Superior temporal gyrus (tissue), 1 donor: ENCODE results near the gene PRKCE.
"Not testable (repeated sequence)": the region's sequence is repeated elsewhere in the genome, so short reads cannot be mapped to it uniquely, and the experiment has no call there.

Experiments
- DNase-seq: peaks from one replicate; pipeline ENCODE4 v3.0.0-alpha.2; 2016; ENCODE audit errors: extremely low spot score

Gene PRKCE

DNA sequence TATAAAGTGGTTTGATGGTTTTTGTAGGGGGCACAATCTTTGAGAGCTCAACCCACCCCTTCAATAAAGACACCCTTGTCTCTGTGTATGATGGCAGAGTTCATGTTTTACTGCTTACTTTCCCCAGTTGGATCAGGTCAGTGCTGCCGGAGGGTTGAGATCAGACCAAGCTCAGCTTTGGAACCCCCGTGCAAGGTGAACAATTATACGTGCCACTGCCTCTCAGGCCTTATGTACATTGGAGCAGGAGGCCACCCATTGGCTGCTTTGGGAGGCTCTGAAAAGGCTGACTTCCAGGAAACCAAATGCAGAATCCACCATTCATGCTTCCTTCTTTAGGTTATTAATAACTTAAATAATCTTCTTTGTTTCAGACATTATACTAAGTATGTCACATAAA lies 542.4 kb downstream of the PRKCE start:
- no peak for DNase-seq

DNA sequence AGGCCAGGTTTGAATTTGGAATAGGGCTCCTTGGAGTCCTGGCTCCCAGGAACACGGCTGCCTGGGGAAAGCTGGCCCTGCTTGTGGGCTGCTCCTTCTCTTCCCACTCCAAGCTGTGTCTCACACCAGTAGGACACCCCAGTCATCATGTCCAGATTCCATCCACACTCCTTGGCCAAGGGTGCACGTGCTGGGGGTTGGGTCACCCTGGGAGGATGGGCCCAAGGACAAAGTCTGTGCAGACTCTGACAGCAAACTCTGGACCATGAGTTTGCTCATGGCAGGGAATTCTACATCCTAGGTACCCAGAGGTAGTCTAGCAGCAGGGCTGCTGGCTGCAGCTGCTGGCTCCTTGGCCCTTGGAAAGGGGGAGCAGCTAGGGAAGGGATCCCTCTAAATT lies 543.4 kb downstream of the PRKCE start:
- no peak for DNase-seq

DNA sequence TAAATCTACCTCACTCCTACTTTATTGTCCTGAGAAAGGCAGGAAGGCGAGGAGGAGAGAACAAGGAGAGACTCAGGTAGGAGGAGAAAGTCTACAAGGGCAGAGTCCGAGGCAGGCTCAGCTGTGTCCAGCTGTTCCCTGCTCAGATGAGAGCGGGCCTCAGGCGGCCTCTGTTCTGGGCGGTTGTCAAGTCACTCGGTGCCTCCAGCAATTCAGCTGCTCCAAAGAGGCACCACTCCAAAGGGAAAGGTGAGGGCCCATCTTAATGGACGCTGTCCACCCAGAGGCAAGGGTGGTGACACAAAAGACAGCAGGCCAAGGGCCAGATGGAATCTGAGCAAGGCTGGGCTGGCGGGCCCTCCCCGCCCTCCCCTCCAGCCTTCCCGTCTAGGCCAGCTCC lies 544.3 kb downstream of the PRKCE start:
- no peak for DNase-seq

DNA sequence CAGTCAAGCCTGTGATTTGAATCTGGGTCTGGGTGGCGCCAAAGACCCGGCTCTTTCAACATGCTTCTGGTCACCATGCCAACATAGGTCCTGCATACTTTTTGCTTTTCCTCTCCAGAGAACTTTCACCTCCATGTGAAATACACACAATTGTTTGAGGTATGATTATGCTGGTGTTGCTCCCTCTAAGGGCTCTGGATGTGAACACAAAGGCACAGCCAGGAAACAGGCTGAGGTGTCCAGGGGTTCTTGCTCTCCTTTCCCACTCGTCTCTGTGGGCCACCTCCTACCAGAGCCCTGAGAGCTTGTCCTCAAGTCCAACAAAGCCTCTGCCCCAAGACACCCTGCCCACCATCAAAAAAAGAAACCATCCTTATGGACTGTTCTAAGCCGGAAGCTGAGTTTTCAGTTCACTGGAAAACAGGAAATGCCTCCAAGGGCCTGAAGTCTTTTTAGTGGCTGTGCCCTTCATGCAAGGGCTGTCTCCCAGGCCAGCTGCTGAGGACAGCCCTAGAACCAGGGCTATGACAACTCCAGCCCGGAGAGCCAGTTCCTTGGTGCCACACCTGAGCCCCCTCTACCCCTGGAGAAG lies 545.5 kb downstream of the PRKCE start:
- no peak for DNase-seq

DNA sequence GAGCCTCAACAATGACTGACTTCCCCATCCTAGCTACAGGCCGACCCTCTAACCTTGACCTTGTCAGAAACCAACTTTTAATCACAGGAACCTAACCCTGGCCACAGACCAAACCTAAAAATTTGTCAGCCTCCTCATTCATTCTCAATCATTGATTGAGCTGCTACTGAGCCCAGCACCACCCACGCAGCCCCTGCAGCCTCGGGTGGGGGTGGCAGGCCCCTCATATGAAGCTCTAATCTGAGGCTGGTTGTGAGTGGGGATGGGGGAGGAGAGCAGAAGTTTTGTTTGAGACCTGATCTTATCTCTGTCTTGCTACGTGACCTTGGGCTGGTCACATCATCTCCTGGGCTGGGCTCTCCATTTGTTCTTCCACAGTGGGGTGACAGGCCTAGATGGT lies 546.2 kb downstream of the PRKCE start:
- DNase-seq: no peak

DNA sequence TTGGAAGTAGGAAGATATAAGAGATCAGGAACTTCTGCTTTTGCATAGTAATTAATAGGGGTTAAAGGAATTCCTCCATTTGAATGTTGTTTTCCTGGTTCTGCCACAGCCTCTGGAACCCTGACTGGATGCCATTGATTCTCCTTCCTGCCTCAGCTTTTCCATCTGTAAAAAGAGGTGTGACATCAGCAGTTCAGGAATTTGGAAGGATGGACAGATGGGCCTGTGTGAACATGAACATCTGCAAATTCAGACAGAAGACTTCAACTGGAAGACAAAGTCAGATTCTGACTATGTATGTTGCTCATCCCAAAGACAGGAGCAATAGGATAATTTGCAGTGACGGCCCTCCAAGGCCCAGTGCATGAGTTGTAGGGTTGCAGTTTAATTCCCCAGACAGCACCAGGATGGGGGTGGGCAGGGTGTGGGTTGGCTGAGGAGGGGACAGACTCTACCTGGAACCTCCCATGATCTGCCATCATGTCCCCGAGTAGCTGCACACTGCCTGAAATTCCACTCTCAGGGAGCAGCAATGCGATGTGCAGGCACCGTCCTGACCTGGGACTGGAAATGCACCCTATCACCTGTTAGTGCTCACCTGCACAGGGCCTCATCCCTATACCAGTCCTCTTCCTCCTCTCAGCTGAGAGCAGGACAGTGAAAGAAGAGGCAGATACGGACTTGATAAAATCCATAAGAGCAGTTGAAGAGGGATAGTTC lies 546.8 kb downstream of the PRKCE start:
- DNase-seq: no peak

DNA sequence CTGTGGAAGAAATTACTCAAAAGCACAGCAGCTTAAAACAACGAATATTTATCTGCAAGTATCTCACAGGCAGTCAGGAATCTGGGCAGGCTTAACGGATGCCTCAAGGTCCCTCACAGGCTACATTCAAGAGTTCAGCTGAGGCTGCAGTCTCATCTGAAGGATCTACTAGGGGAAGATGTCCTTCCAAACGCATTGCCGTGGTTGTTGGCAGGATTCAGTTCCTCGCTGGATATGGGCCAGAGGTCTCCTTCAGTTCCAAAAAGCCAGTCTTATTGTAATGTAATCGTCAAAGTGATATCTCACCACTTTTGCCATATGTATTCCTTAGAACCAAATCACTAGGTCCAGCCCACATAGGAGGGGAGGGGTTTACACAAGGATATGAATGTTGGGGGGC lies 547.5 kb downstream of the PRKCE start:
- DNase-seq: no peak

DNA sequence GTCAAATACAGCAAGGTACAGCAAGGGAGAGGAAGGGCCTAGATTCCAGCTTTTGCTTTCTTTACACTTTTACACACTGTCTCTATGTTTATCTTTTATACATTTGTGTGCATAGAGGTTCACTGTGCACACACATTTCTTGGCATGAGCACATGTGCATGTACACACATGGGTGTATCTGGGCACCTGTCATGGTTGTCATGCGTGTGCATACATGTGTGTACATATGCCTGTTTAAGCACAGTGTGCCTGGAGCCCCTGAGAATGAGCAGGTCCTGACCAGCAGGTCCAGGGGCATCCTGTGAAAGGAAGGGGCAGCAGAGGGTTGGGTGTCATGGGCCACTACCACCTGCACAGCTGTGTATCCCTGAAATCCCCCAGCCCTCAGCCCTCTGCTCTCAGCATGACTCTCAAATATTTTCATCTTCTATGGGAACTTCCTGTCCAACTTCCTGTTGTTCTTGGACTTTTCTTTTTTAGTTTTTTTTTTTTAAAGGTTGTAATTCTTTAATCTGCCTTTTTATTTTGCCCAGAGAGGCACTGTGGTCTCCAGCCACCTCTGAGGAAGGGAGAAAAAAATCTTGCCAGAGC lies 548.7 kb downstream of the PRKCE start:
- no peak for DNase-seq

DNA sequence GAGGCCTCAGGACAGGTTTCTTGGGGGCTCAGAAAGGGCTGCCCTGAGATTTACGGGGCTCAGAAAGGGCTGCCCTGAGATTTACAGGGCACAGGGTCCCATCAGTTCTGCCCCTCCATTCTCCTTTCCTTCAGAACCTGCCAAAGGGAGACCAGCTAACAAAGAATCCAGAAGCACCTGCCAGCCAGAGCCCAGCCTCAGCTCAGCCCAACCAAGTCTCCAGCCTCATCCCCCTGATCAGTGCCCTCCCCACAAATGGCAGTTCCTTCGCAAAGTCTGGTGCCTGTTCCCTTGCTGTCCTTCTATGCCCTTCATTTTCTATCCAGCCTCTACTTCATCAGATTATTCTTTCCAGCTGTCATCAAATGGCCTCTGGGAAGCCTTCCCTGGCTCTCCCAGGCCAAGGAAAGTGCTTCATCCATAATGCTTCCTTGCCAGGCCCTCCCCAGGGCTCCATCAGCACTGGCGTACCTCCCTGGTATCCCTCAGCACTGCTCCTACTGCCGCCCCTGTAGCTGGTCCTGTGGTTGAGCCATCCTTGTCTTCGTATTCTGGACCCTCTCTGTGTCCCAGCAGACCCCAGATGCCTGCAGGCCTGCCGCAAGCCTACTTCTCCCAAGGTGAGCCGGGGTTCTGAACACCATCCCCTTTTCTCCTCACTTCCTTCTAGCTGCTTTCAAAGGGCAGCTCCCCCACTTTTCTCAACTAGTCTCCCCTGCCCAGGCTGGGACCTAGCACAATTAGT lies 549.6 kb downstream of the PRKCE start:
- DNase-seq: no peak

DNA sequence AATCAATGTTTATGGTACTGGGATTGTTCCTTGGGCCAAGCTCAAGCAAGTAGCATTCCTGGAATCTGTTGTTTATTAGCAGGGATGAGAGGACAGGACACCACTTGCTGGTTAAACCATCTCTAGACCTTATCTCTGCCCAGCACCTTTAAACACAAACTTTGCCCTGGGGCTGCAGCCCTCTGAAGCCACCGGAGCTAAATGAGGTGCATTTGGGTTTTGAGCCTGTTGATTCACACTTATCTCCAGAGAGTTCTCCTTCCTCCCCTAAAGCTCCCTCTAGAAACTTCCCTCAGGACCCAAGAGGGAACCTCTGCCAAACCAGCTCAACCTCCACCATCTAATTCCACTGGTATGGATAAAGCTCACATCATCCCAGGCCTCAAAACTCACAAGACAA lies 551.0 kb downstream of the PRKCE start:
- no peak for DNase-seq

DNA sequence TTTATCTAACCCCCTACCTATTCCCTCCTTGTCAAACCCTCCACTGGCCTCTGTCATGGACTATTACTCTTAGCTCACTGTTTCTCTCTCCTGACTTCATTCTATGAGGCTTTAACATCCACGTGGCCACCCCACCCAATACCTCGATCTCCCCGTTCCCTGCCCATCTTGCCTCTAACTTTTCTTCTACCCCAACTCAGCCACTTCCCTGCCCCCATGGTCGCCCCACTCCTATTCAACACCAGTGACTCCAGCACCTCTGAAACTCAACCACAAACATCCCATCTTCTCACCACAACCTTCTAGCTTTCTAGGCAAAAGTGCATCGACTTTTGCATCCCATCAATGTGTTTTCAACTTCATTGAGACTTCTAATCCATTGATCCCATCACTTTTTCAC lies 551.5 kb downstream of the PRKCE start:
- DNase-seq: no peak

DNA sequence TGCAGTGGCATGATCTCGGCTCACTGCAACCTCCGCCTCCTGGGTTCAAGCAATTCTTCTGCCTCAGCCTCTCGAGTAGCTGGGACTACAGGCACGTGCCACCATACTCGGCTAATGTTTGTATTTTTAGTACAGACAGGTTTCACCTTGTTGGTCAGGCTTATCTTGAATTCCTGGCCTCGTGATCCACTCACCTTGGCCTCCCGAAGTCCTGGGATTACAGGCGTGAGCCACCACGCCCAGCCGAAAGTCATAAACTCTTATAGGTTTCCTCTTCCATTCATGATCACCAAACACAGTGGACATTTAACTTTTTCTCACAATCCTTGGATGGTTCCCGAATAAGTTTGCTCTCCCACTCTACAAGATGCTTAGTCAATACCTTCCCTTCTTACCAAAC lies 552.2 kb downstream of the PRKCE start:
- not testable (repeated sequence) for DNase-seq

DNA sequence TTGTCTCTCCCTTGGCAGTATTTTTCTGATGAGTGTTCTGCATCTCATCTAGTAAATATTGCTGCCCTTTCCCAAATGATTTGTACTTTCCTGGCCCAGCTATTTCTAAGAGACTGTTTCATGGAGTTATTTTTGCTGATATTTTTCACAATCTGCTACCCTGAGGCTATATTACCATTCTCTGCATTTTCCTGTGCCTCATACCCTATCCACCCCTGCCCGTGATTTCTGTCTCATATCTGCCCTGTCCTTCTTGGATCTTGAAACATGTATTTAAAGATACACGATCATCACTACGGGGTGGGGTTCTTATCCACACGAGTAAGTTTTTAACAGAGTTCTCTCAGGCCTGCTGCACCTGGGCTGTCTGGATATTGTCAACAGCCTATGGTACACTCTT lies 556.1 kb downstream of the PRKCE start:
- no peak for DNase-seq

DNA sequence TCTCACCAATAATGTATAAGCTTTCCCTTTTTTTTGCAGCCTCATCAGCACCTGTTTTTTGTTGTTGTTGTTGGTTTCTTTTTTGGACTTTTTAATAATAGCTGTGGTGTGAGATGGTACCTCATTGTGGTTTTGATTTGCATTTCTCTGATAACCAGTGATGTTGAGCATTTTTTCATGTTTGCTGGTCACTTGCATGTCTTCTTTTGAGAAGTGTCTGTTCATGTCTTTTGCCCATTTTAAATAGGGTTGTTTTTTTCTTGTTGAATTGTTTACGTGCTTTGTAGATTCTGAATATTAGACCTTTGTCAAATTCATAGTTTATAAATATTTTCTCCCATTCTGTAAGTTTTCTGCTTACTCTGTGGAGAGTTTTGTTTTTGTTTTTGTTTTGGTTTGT lies 557.3 kb downstream of the PRKCE start:
- DNase-seq: no peak

DNA sequence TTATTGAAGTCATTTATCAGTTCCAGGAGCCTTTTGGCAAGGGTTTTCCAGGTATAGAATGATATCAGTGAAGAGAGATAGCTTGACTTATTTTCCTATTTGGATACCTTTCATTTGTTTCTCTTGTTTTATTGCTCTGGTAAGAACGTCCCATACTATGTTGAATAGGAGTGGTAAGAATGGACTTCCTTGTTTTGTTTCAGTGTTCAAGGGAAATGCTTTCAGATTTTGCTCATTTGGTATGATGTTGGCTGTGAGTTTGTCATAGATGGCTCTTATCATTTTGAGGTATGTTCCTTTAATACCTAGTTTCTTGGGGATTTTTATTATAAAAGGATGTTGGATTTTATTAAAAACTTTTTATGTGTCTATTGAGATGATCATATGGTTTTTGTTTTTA lies 558.6 kb downstream of the PRKCE start:
- no peak for DNase-seq

DNA sequence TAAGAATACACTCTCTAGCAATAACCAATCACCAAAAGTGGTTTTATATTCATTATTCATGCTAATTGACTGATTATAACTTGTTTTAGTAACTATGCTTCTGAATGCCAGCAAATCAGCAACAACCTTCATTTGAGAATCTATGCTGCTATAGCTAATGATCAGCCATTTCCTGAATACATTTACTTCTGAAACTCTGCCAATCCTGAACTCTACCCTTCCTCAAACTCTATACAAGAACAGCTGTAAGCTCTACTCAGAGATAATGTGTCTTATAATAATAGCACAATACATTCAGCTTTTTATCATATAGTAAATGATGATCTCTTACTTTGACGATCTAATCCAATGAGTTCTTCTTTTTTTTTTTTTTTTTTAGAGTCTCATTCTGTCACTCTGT lies 560.0 kb downstream of the PRKCE start:
- no peak for DNase-seq

DNA sequence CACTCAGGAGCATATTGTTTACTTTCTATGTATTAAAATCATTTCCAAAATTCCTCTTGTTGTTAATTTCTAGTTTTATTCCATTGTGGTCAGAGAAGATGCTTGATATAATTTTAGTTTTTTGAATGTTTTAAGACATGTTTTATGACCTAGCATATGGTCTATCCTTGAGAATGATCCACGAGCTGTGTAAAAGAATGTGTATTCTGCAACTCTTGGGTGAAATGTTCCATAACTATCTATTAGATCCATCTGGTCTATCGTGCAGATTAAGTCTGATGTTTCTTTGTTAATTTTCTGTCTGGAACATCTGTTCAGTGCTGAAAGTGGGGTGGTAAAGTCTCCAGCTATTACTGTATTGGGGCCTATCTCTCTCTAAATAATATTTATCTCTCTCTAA lies 562.4 kb downstream of the PRKCE start:
- no peak for DNase-seq

DNA sequence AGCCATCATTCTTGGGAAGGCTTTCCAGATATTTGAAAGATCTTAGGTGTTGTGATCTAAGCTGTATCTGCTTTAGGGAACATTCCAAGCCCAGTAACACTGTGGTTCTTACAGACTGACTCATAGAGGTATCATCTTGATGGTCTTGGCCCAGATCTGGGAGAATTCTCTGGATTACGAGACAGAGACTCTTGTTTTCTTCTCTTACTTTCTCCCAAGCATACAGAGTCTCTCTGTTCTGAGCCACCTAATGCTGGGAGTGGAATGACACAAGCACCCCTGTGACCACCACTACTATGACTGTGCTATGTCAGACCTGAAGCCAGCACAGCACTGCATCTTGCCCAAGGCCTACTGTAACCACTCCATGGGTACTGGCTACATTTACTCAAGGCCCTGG lies 564.7 kb downstream of the PRKCE start:
- DNase-seq: no peak

DNA sequence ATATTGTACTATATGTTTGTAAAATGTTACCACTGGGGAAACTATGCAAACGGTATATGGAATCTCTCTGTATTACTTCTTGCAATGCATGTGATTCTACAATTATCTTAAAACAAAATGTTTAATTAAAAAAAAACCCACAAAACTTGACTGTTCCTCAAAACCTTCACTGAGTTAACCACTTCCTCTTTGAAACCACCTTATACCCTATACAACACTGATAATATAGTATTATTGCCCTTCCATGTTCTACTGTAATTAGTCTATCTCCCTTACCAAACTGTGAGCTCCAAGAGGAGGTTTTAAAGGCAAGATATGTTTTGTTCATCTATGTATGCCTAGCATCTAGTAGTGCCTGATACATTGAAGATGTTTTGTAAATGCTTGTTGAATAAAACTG lies 572.0 kb downstream of the PRKCE start:
- not testable (repeated sequence) for DNase-seq

DNA sequence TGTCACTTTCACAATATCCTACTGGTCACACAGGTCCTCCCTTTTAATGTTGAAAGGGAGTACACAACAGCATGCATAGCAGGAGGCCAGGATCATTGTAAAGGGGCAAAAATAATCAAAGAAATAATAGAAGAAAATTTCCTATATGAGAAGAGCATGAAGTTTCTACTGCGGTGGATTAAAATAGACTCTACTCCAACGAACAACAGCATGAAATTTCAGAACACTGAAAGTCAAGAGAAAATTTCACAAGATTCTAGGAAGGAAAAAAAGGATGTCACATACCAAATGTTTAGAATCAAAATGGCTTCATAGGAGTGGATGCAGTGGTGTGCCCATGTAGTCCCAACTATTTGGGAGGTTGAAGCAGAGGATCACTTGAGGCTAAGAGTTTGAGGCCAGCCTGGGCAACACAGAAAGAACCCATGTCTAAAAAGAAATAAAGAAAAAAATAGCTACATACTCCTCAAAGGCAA lies 573.7 kb downstream of the PRKCE start:
- no peak for DNase-seq

DNA sequence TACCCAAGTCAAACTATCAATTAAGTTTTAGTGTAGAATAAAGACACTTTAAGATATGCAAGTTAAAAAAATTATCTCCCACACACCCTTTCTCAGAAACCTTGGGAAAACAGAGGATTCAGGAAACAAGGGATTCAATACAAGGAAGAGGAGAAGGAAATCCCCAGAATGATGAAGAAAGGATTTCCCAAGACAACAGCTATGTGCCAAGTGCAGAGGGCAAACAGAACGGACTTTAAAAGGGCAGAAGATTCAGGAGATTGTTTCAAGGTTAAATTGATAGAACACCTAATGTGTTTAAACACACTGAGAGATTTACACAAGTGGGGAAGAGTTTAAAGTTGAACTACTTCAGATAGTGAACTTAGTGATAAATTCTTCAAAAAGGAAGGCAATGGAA lies 574.3 kb downstream of the PRKCE start:
- no peak for DNase-seq

DNA sequence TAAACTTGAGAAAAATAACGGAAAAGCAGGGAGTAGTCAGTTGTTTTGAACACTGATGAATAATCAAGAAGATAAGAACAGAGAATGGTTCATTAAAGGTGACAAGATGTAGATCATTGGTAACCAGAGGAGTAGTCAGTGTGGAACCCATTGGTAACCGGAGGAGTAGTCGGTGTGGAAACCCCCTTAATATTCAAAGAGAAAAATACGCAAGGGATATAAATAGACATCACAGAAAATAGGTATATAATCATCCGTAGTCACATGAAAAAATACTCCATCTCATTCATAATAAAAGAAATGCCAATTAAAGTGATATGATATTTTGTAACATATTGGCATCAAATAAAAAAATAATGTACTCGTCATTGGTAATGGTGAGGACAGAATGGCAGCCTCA lies 575.1 kb downstream of the PRKCE start:
- no peak for DNase-seq

DNA sequence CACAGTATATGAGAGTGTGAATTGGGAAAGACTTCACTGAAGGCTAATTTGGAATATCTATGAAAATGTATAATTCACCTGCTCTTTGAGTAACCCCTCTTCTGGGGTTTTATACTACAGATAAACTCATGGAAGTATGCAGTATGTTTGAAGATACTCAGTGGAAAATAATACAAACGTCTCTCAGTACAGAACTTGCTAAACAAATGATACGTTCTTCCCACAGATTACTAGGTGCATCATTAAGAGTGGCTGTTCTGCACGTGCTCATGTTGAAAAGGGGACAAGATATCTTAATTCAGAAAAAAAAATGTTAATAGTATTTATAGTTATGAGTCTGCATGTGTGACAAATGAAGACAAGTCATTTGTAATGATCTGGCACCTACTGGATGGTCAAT lies 575.5 kb downstream of the PRKCE start:
- DNase-seq: no peak
